ENCODE measurements around the gene TRAK1. TPM values are rescaled to one million over a fixed set of nuclear protein-coding genes. Genes with fewer than 3 reads are reported as not detected.

Gene TRAK1
- total and polyA plus RNA-seq, 4 donors = 18.2 to 65.4 (median 32.5) TPM

- no peak for ATAC-seq (ENCODE audit: insufficient read depth, low FRiP score)
- peak overlapping the region; percentile 24 to 26 for H3K27ac ChIP-seq (ENCODE audit: low read depth in 1 of 2, low read length in 1 of 2)
- peaks cover 0 to 18% (median 0%) of the 10 kb centered on the region in 5 donors for H3K4me1 ChIP-seq (ENCODE audit: control insufficient read depth in 5 of 5, insufficient read depth in 5 of 5, low read length in 5 of 5)
- 66 to 75% methylated on average over 19 of the region's 19 CpGs for WGBS, 2 donors
- no peaks in the 10 kb centered on the region for H3K27me3 ChIP-seq (ENCODE audit: control insufficient read depth in 3 of 3, insufficient read depth in 3 of 3, low read length in 2 of 3)
- peaks cover 0 to 3% (median 0%) of the 10 kb centered on the region in 4 donors for H3K36me3 ChIP-seq (ENCODE audit: control insufficient read depth in 4 of 4, insufficient read depth in 4 of 4, low read length in 4 of 4)
- H3K9ac ChIP-seq (ENCODE audit: insufficient read depth in 1 of 2, low read length in 2 of 2) = peak overlapping the region in 1 of 2 donors; percentile 6
- no peak for TF ChIP-seq CTCF (IDR thresholded peaks at IDR 0.05; ENCODE audit: control extremely low read depth, extremely low read depth)
- no peak overlapping the region for H3K4me3 ChIP-seq
- no peaks in the 10 kb centered on the region for H3K9me3 ChIP-seq (ENCODE audit: control insufficient read depth in 4 of 4, insufficient read depth in 3 of 4, low read length in 3 of 4)
- DNase-seq = no peak
Observed at GRCh38 chr3:42099020-42099765, 8.0 kb downstream of the TRAK1 start.

- Histone ChIP-seq H3K36me3 (ENCODE audit: control insufficient read depth in 4 of 4, insufficient read depth in 4 of 4, low read length in 4 of 4) (no peaks in the 10 kb centered on the region), H3K4me3 (no peak overlapping the region), H3K27ac (ENCODE audit: low read depth in 1 of 2, low read length in 1 of 2) (peak overlapping the region; percentile 35 to 81), H3K27me3 (ENCODE audit: control insufficient read depth in 3 of 3, insufficient read depth in 3 of 3, low read length in 2 of 3) (no peaks in the 10 kb centered on the region), H3K9ac (ENCODE audit: insufficient read depth in 1 of 2, low read length in 2 of 2) (no peak overlapping the region), H3K4me1 (ENCODE audit: control insufficient read depth in 5 of 5, insufficient read depth in 5 of 5, low read length in 5 of 5) (peaks cover 0 to 18% (median 0%) of the 10 kb centered on the region in 5 donors), H3K9me3 (ENCODE audit: control insufficient read depth in 4 of 4, insufficient read depth in 3 of 4, low read length in 3 of 4) (no peaks in the 10 kb centered on the region)
- DNase-seq (no peak), ATAC-seq (ENCODE audit: insufficient read depth, low FRiP score) (peak; percentile 60)
- 34 to 35% methylated on average over 4 of the region's 4 CpGs for WGBS, 2 donors
- TF ChIP-seq CTCF (IDR thresholded peaks at IDR 0.05; ENCODE audit: control extremely low read depth, extremely low read depth) = no peak
Observed at GRCh38 chr3:42101048-42101447, 9.9 kb downstream of the TRAK1 start.

GRCh38 chr3:42101481-42101880, 10.3 kb downstream of the TRAK1 start:
- ATAC-seq (ENCODE audit: insufficient read depth, low FRiP score) = no peak
- no peaks in the 10 kb centered on the region for H3K27me3 ChIP-seq (ENCODE audit: control insufficient read depth in 3 of 3, insufficient read depth in 3 of 3, low read length in 2 of 3)
- H3K36me3 ChIP-seq (ENCODE audit: control insufficient read depth in 4 of 4, insufficient read depth in 4 of 4, low read length in 4 of 4) = no peaks in the 10 kb centered on the region
- no peak for TF ChIP-seq CTCF (IDR thresholded peaks at IDR 0.05; ENCODE audit: control extremely low read depth, extremely low read depth)
- no peak overlapping the region for H3K9ac ChIP-seq (ENCODE audit: insufficient read depth in 1 of 2, low read length in 2 of 2)
- WGBS, 2 donors = 31 to 33% methylated on average over 1 of the region's 1 CpG
- H3K9me3 ChIP-seq (ENCODE audit: control insufficient read depth in 4 of 4, insufficient read depth in 3 of 4, low read length in 3 of 4) = no peaks in the 10 kb centered on the region
- no peak for DNase-seq
- peaks cover 0 to 18% (median 0%) of the 10 kb centered on the region in 5 donors for H3K4me1 ChIP-seq (ENCODE audit: control insufficient read depth in 5 of 5, insufficient read depth in 5 of 5, low read length in 5 of 5)
- no peak overlapping the region for H3K4me3 ChIP-seq
- peak overlapping the region; percentile 35 to 81 for H3K27ac ChIP-seq (ENCODE audit: low read depth in 1 of 2, low read length in 1 of 2)

All from lung (tissue), 12 donors.